H1 (cell line): ENCODE results near the gene P2RX1. TPM values are rescaled to one million over a fixed set of nuclear protein-coding genes. Genes with fewer than 3 reads are reported as not detected.

Experiments
- CTCF ChIA-PET: fragments of 300-600 bp; sonication (Branson Sonifier 250); formaldehyde crosslinking; loops from one replicate; lab custom pipeline; 2021; ENCODE audit not compliant: partially characterized antibody; lab: Charles Lee
- POLR2A ChIA-PET: fragments of 300-600 bp; sonication (Branson Sonifier 250); formaldehyde crosslinking; loops from one replicate; lab custom pipeline; 2021; ENCODE audit warnings: inconsistent platforms; ENCODE audit not compliant: partially characterized antibody; lab: Charles Lee
- DNase-seq, 2 experiments: peaks; one replicate each; pipeline versions ENCODE4 v3.0.0 to v3.0.0-alpha.2; 2010 to 2022; ENCODE audit warnings: low spot score in 2 of 2, low read depth in 1 of 2, mixed read lengths in 1 of 2
- FAIRE-seq: peaks from 2 replicates; lab custom pipeline; 2011; peaks lifted over from hg19 to GRCh38; lab: Jason Lieb, UNC
- H2AFZ ChIP-seq: 2 replicates; pipeline ENCODE4 v1.8.1; 2012; ENCODE audit warnings: low read length, inconsistent platforms
- H2AK5ac ChIP-seq: 2 replicates; pipeline ENCODE4 v1.6.1; 2013; ENCODE audit warnings: low read depth, low read length
- H2BK120ac ChIP-seq: replicated peaks from 2 replicates; pipeline ENCODE3; 2013; ENCODE audit warnings: low read depth, low read length, inconsistent platforms
- H2BK12ac ChIP-seq: 2 replicates; pipeline ENCODE4 v1.6.1; 2013; ENCODE audit warnings: low read depth, low read length
- H2BK15ac ChIP-seq: 2 replicates; pipeline ENCODE4 v1.6.1; 2013; ENCODE audit warnings: low read length
- H2BK20ac ChIP-seq: 2 replicates; pipeline ENCODE4 v1.6.1; 2013; ENCODE audit warnings: low read length
- H2BK5ac ChIP-seq: 2 replicates; pipeline ENCODE4 v1.6.1; 2013; ENCODE audit warnings: low read depth, low read length
- H3K14ac ChIP-seq: 2 replicates; pipeline ENCODE4 v1.6.1; 2013; ENCODE audit warnings: inconsistent platforms; ENCODE audit not compliant: insufficient read length
- H3K18ac ChIP-seq: 2 replicates; pipeline ENCODE4 v1.6.1; 2013; ENCODE audit warnings: low read length; ENCODE audit errors: extremely low read depth
- H3K23ac ChIP-seq: 2 replicates; pipeline ENCODE4 v1.6.1; 2013; ENCODE audit warnings: inconsistent platforms; ENCODE audit not compliant: insufficient read length
- H3K23me2 ChIP-seq: 2 replicates; pipeline ENCODE4 v1.6.1; 2013; ENCODE audit warnings: low read depth, low read length
- H3K27ac ChIP-seq: 2 replicates; pipeline ENCODE4 v1.6.1; 2011; ENCODE audit warnings: low read depth, low read length, inconsistent platforms
- H3K27me3 ChIP-seq, 4 experiments: replicated peaks in 1 of 4; 1 replicate in 1 of 4; 2 replicates in 3 of 4; pipeline versions ENCODE4 v1.6.1 to v1.8.1; 2011 to 2013; ENCODE audit warnings: low read length in 3 of 4, mild to moderate bottlenecking in 3 of 4, inconsistent platforms in 2 of 4, mixed read lengths in 2 of 4, moderate library complexity in 1 of 4; ENCODE audit not compliant: control insufficient read depth in 3 of 4, insufficient read depth in 3 of 4; ENCODE audit errors: extremely low read depth in 1 of 4
- H3K36me3 ChIP-seq, 4 experiments: 2 replicates each; pipeline versions ENCODE4 v1.6.1 to v1.8.1; 2011 to 2013; ENCODE audit warnings: mild to moderate bottlenecking in 4 of 4, low read length in 3 of 4, moderate library complexity in 2 of 4, control low read depth in 1 of 4, inconsistent platforms in 1 of 4; ENCODE audit not compliant: insufficient read depth in 4 of 4, control insufficient read depth in 2 of 4
- H3K4ac ChIP-seq: replicated peaks from 2 replicates; pipeline ENCODE3; 2013; ENCODE audit warnings: low read length, low read depth, mixed read lengths, inconsistent platforms; ENCODE audit not compliant: insufficient read length
- H3K4me1 ChIP-seq, 4 experiments: replicated peaks in 1 of 4; 1 replicate in 1 of 4; 2 replicates in 3 of 4; pipeline versions ENCODE4 v1.6.1 to v1.8.1; 2011 to 2013; ENCODE audit warnings: low read length in 3 of 4, inconsistent platforms in 2 of 4, mixed read lengths in 1 of 4; ENCODE audit not compliant: insufficient read depth in 4 of 4, control insufficient read depth in 3 of 4
- H3K4me2 ChIP-seq, 2 experiments: 2 replicates each; pipeline versions ENCODE4 v1.6.1 to v1.8.1; 2011 to 2013; ENCODE audit warnings: low read depth in 2 of 2, low read length in 2 of 2, control low read depth in 1 of 2, inconsistent platforms in 1 of 2, mild to moderate bottlenecking in 1 of 2; ENCODE audit not compliant: insufficient read depth in 1 of 2
- H3K4me3 ChIP-seq, 4 experiments: fragments of 200-600, 300-600 bp in 1 of 4; sonication (generic), shearing (Covaris generic), sonication (Bioruptor Twin) in 1 of 4; 2 replicates each; pipeline versions ENCODE4 v1.5.1 to v1.8.1; 2011 to 2016; ENCODE audit warnings: low read length in 4 of 4, low read depth in 3 of 4, control low read depth in 2 of 4, inconsistent platforms in 2 of 4, mild to moderate bottlenecking in 2 of 4, mixed read lengths in 1 of 4, moderate library complexity in 1 of 4; ENCODE audit not compliant: insufficient read depth in 2 of 4; ENCODE audit errors: extremely low read depth in 1 of 4
- H3K56ac ChIP-seq: replicated peaks from 2 replicates; pipeline ENCODE3; 2013; ENCODE audit warnings: low read depth, mild to moderate bottlenecking, mixed read lengths, low read length, inconsistent platforms; ENCODE audit not compliant: insufficient read length
- H3K79me1 ChIP-seq: 2 replicates; pipeline ENCODE4 v1.6.1; 2013; ENCODE audit warnings: low read depth, low read length, control low read depth
- H3K79me2 ChIP-seq, 2 experiments: 2 replicates each; pipeline versions ENCODE4 v1.6.1 to v1.8.1; 2012 to 2013; ENCODE audit warnings: low read length in 2 of 2, mild to moderate bottlenecking in 2 of 2, inconsistent platforms in 1 of 2; ENCODE audit not compliant: insufficient read depth in 2 of 2, control insufficient read depth in 1 of 2
- H3K9ac ChIP-seq, 4 experiments: replicated peaks in 1 of 4; 1 replicate in 1 of 4; 2 replicates in 3 of 4; pipeline versions ENCODE4 v1.6.1 to v1.8.1; 2011 to 2013; ENCODE audit warnings: low read depth in 3 of 4, low read length in 3 of 4, control low read depth in 2 of 4, mild to moderate bottlenecking in 2 of 4, moderate library complexity in 2 of 4, inconsistent platforms in 1 of 4; ENCODE audit errors: extremely low read depth in 1 of 4
- H3K9me3 ChIP-seq, 2 experiments: 2 replicates each; pipeline versions ENCODE4 v1.6.1 to v1.8.1; 2012 to 2013; ENCODE audit warnings: mild to moderate bottlenecking in 2 of 2, moderate library complexity in 2 of 2, control low read depth in 1 of 2, inconsistent platforms in 1 of 2, low read depth in 1 of 2, low read length in 1 of 2, mixed read lengths in 1 of 2; ENCODE audit not compliant: insufficient read depth in 2 of 2
- H4K20me1 ChIP-seq, 2 experiments: replicated peaks in 1 of 2; 2 replicates each; pipeline versions ENCODE3 to v1.8.1; 2011 to 2013; ENCODE audit warnings: inconsistent platforms in 2 of 2, low read length in 2 of 2, mild to moderate bottlenecking in 1 of 2; ENCODE audit not compliant: insufficient read depth in 2 of 2, control insufficient read depth in 1 of 2
- H4K5ac ChIP-seq: 2 replicates; pipeline ENCODE4 v1.6.1; 2013; ENCODE audit warnings: low read length, low read depth, mixed read lengths, inconsistent platforms; ENCODE audit not compliant: insufficient read length
- H4K8ac ChIP-seq: 2 replicates; pipeline ENCODE4 v1.8.0; 2013; ENCODE audit warnings: mild to moderate bottlenecking, moderate library complexity, low read length, inconsistent platforms; ENCODE audit not compliant: insufficient read depth; ENCODE audit errors: extremely low read depth
- H4K91ac ChIP-seq: replicated peaks from 2 replicates; pipeline ENCODE3; 2013; ENCODE audit warnings: low read length, mixed read lengths, inconsistent platforms; ENCODE audit not compliant: insufficient read length
- ASH2L ChIP-seq: fragments of 200-600, 300-600 bp; sonication (generic); IDR thresholded peaks from one replicate; pipeline ENCODE4 v1.7.1; 2017; ENCODE audit warnings: low read length
- BACH1 ChIP-seq: IDR thresholded peaks from 2 replicates; pipeline ENCODE4 v1.6.1; 2012; ENCODE audit warnings: low read length, improper control_type of control experiment
- CBX5 ChIP-seq: fragments of 300-800, 300-1000 bp; sonication (generic); IDR thresholded peaks from 2 replicates; pipeline ENCODE4 v1.7.1; 2016; ENCODE audit warnings: antibody characterized with exemption, low read length, low read depth
- CBX8 ChIP-seq: fragments of 300-800, 300-1000 bp; sonication (generic); IDR thresholded peaks from 2 replicates; pipeline ENCODE4 v1.7.1; 2016; ENCODE audit warnings: low read depth, low read length, borderline replicate concordance
- CREB1 ChIP-seq: IDR thresholded peaks from 2 replicates; pipeline ENCODE4 v1.6.1; 2012; ENCODE audit warnings: inconsistent platforms
- HDAC2 ChIP-seq, 2 experiments: fragments of 300-600 bp in 1 of 2; sonication (generic) in 1 of 2; IDR thresholded peaks; 2 replicates each; pipeline ENCODE4 v1.6.1; 2011 to 2012; ENCODE audit warnings: low read depth in 2 of 2, low read length in 2 of 2, mild to moderate bottlenecking in 2 of 2, moderate library complexity in 2 of 2, borderline replicate concordance in 1 of 2, inconsistent platforms in 1 of 2
- NRF1 ChIP-seq: IDR thresholded peaks from 2 replicates; pipeline ENCODE4 v1.6.1; 2011; ENCODE audit warnings: mild to moderate bottlenecking, low read depth, low read length, improper control_type of control experiment
- PHF8 ChIP-seq: fragments of 200-600 bp; sonication (generic); conservative IDR thresholded peaks from 2 replicates; pipeline ENCODE4 v1.7.1; 2012; ENCODE audit warnings: low read depth, mild to moderate bottlenecking, inconsistent platforms, low read length, moderate library complexity
- POLR2AphosphoS5 ChIP-seq: IDR thresholded peaks from 2 replicates; pipeline ENCODE4 v1.6.1; 2011; ENCODE audit warnings: low read depth, low read length
- SIN3A ChIP-seq, 2 experiments: IDR thresholded peaks in 1 of 2; conservative IDR thresholded peaks in 1 of 2; 2 replicates each; pipeline ENCODE4 v1.6.1; 2011 to 2012; ENCODE audit warnings: low read length in 2 of 2, improper control_type of control experiment in 1 of 2, low read depth in 1 of 2, mild to moderate bottlenecking in 1 of 2
- SP2 ChIP-seq: IDR thresholded peaks from 2 replicates; pipeline ENCODE4 v1.6.1; 2012; ENCODE audit warnings: mild to moderate bottlenecking, low read length, inconsistent platforms
- SRF ChIP-seq: IDR thresholded peaks from 2 replicates; pipeline ENCODE4 v1.6.1; 2011; ENCODE audit warnings: mild to moderate bottlenecking, low read depth, low read length, moderate library complexity
- TEAD4 ChIP-seq: IDR thresholded peaks from 2 replicates; pipeline ENCODE4 v1.6.1; 2012; ENCODE audit warnings: low read depth, low read length, inconsistent platforms, mixed read lengths
- YY1 ChIP-seq: IDR thresholded peaks from 2 replicates; pipeline ENCODE4 v1.6.1; 2011; ENCODE audit warnings: low read depth, mild to moderate bottlenecking, low read length
- WGBS, 2 experiments: shearing (Covaris generic) in 1 of 2; methylation state at CpG; one replicate each; pipeline versions ENCODE4 v1.1.6 to v1.1.7; 2013 to 2015; ENCODE audit warnings: low lambda C conversion rate in 2 of 2, mixed read lengths in 2 of 2, inconsistent platforms in 1 of 2, low coverage in 1 of 2, missing lambda C conversion rate in 1 of 2; ENCODE audit not compliant: insufficient replicate concordance in 2 of 2, insufficient coverage in 1 of 2, insufficient read length in 1 of 2; ENCODE audit errors: extremely low coverage in 1 of 2, missing lambda C conversion rate in 1 of 2; 5-methylcytosine and 5-hydroxymethylcytosine counted together
- polyA plus RNA-seq, 7 experiments: library from polyadenylated mRNA; depleted of rRNA in 3 of 7; stranded (reverse) in 5 of 7; unstranded in 2 of 7; fragments of >200 nt in 5 of 7; fragments of 200-250 nt in 2 of 7; gene quantifications; 1 replicate in 5 of 7; 2 replicates in 1 of 7; 4 replicates in 1 of 7; pipeline versions ENCODE4 v1.2.1 to v1.2.3, GENCODE V29; 2011 to 2013; ENCODE audit warnings: missing spikeins in 2 of 7, mixed read lengths in 2 of 7
- total RNA-seq: library from RNA; stranded (reverse); fragmentation: NEBNext Ultra II Directional; extraction: Animal tissue kit (Norgen Biotek cat#: 25700); gene quantifications from 2 replicates; pipeline ENCODE4 v1.2.1, GENCODE V29; 2021

Gene P2RX1
- total and polyA plus RNA-seq, 2 of the 8 experiments (the other 6 are each of a cell fraction or from before 2014, with no cell fraction given) = 0.45 to 1.1 TPM

DNA sequence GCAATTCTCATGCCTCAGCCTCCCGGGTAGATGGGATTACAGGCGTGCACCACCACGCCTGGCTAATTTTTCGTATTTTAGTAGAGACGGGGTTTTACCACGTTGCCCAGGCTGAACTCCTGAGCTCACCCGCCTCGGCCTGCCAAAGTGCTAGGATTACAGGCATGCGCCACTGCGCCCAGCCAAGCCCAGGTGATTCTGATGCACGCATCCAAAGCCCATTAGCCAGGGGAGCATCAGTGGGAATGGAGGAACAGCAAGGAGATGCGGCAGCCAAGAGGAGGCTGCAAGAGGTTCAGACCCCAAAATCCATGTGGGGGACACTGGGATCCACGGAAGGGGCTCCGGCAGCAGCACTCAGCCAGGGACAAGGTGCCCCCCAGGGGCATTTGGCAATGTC is 35.9 kb upstream of the P2RX1 start:
- Histone ChIP-seq H2AK5ac (no peak overlapping the region), H2BK5ac (no peak overlapping the region), H3K36me3 (no peaks in the 10 kb centered on the region), H3K27me3 (no peaks in the 10 kb centered on the region), H4K8ac (no peak overlapping the region), H2BK12ac (no peak overlapping the region), H3K23ac (no peak overlapping the region), H3K18ac (no peak overlapping the region), H4K91ac (no peak overlapping the region), H3K79me2 (no peaks in the 10 kb centered on the region), H3K4ac (no peak overlapping the region), H2BK120ac (no peak overlapping the region), H2BK20ac (no peak overlapping the region), H3K56ac (no peak overlapping the region), H3K9me3 (no peaks in the 10 kb centered on the region), H4K5ac (no peak overlapping the region), H2BK15ac (no peak overlapping the region), H4K20me1 (peaks cover 0 to 1% of the 10 kb centered on the region in 2 experiments), H3K4me3 (no peak overlapping the region), H3K27ac (no peak overlapping the region), H3K9ac (no peak overlapping the region), H3K23me2 (no peaks in the 10 kb centered on the region), H3K14ac (no peak overlapping the region), H2AFZ (no peak overlapping the region), H3K79me1 (no peaks in the 10 kb centered on the region; the same call in 1 of the 2 replicates), H3K4me2 (no peak overlapping the region), H3K4me1 (peaks cover 0 to 21% (median 13%) of the 10 kb centered on the region in 4 experiments; a peak in 6 of 7 replicates)
- FAIRE-seq (no peak), DNase-seq (no peak)
- POLR2A ChIA-PET = interaction anchor here (1.3 kb wide), 1 partner anchor 437 kb away, joined by 3 read pairs; no protein-coding TSS in a partner anchor
- CTCF ChIA-PET = interaction anchor here (1.0 to 1.2 kb wide), 2 partner anchors 49 to 215 kb away, joined by 3 to 4 read pairs; no protein-coding TSS in a partner anchor
- no peak for TF ChIP-seq POLR2AphosphoS5
- TF ChIP-seq SIN3A (conservative IDR thresholded peaks at IDR 0.05 in 1 of 2, IDR thresholded peaks at IDR 0.05 in 1 of 2; ENCODE audit: low read depth in 1 of 2, low read length in 2 of 2) = no peak
- no peak for TF ChIP-seq YY1
- TF ChIP-seq ASH2L = no peak
- TF ChIP-seq SRF = no peak
- TF ChIP-seq CREB1 = no peak
- TF ChIP-seq BACH1 = no peak
- TF ChIP-seq CBX8 = no peak
- no peak for TF ChIP-seq NRF1
- no peak for TF ChIP-seq HDAC2 (IDR thresholded peaks at IDR 0.05; ENCODE audit: borderline replicate concordance in 1 of 2, low read depth in 2 of 2, low read length in 2 of 2)
- TF ChIP-seq SP2 = no peak
- no peak for TF ChIP-seq PHF8
- TF ChIP-seq CBX5 = no peak
- TF ChIP-seq TEAD4 = no peak
- 94% methylated on average over 14 of the region's 14 CpGs; no CpG with 5 or more reads in 1 of the 2 experiments for WGBS, 2 experiments
